H1 (cell line): ENCODE results near the gene SCN1B.

Source experiments
- CTCF ChIP-seq, 3 experiments: IDR thresholded peaks; 1 replicate in 2 of 3; 2 replicates in 1 of 3; pipeline versions ENCODE4 v1.5.1 to v1.6.1; 2011; ENCODE audit warnings: low read length in 3 of 3, mild to moderate bottlenecking in 3 of 3, inconsistent platforms in 2 of 3, low read depth in 1 of 3, moderate library complexity in 1 of 3; ENCODE audit not compliant: insufficient read depth in 1 of 3; ENCODE audit errors: control extremely low read depth in 1 of 3
- NRF1 ChIP-seq: IDR thresholded peaks from 2 replicates; pipeline ENCODE4 v1.6.1; 2011; ENCODE audit warnings: mild to moderate bottlenecking, low read depth, low read length, improper control_type of control experiment
- POLR2AphosphoS5 ChIP-seq: IDR thresholded peaks from 2 replicates; pipeline ENCODE4 v1.6.1; 2011; ENCODE audit warnings: low read depth, low read length
- TAF1 ChIP-seq: IDR thresholded peaks from 2 replicates; pipeline ENCODE4 v1.6.1; 2011; ENCODE audit warnings: mild to moderate bottlenecking, low read depth, low read length

- TF ChIP-seq CTCF (IDR thresholded peaks at IDR 0.05; ENCODE audit: control extremely low read depth in 1 of 3, insufficient read depth in 1 of 3, low read depth in 1 of 3, low read length in 3 of 3) (no peak), NRF1 (no peak), TAF1 (no peak), POLR2AphosphoS5 (no peak)
These were observed 34.7 kb upstream of the SCN1B start for GRCh38 chr19:34995551-34995950.
